ENCODE data around the gene IRF7. TPM values are rescaled to one million over a fixed set of nuclear protein-coding genes. Genes with fewer than 3 reads are reported as not detected.

The IRF7 gene
- total and polyA plus RNA-seq, 2 experiments from 2014 or later = 12.3 to 17.3 TPM

DNA sequence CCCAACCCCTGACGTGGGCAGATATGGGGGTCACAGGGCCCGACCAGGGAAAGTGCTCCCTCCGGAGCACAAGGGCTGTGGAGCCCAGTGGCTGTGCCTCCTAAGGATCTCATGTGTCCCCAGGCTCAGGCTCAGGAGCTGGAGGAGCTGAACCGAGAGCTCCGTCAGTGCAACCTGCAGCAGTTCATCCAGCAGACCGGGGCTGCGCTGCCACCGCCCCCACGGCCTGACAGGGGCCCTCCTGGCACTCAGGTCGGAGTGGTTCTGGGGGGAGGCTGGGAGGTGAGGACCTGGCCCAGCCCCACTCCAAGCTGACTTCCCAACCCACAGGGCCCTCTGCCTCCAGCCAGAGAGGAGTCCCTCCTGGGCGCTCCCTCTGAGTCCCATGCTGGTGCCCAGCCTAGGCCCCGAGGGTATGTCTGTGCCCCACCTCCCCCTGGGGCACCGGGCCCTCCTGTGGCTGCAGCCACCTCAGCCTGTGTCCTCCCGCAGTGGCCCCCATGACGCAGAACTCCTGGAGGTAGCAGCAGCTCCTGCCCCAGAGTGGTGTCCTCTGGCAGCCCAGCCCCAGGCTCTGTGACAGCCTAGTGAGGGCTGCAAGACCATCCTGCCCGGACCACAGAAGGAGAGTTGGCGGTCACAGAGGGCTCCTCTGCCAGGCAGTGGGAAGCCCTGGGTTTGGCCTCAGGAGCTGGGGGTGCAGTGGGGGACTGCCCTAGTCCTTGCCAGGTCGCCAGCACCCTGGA lies 52.5 kb downstream of the IRF7 start:
- Mint-ChIP-seq H3K4me1 (peaks cover 9% of the 10 kb centered on the region), H3K9me3 (no peaks in the 10 kb centered on the region; the same call in 2 of the 3 replicates), H3K36me3 (ENCODE audit: low read depth) (no peaks in the 10 kb centered on the region; the same call in 2 of the 3 replicates), H3K4me3 (no peak overlapping the region), H3K27ac (no peak overlapping the region), H3K27me3 (ENCODE audit: insufficient read depth, low read depth, poor library complexity) (peaks cover 19% of the 10 kb centered on the region)
- ATAC-seq (no peak), DNase-seq (ENCODE audit: low spot score) (no peak)
- no peaks in the 10 kb centered on the region for H3K27me3 ChIP-seq (ENCODE audit: insufficient read depth)
- no peaks in the 10 kb centered on the region for H3K36me3 ChIP-seq (ENCODE audit: insufficient read depth)
- H3F3A ChIP-seq (replicated peaks; ENCODE audit: low read depth) = peaks cover 8% of the 10 kb centered on the region
- H3K4me3 ChIP-seq = no peak overlapping the region
- H3K9me2 ChIP-seq (ENCODE audit: insufficient read depth) = no peaks in the 10 kb centered on the region
- H3K4me2 ChIP-seq = no peak overlapping the region
- H3K79me2 ChIP-seq (replicated peaks; ENCODE audit: insufficient read depth) = 0 out of 2 replicates have a peak, but pooled peaks cover 7% of the 10 kb centered on the region
- peaks cover 12% of the 10 kb centered on the region for H4K20me1 ChIP-seq (replicated peaks; ENCODE audit: insufficient read depth)
- peaks cover 13% of the 10 kb centered on the region for H3K4me1 ChIP-seq (ENCODE audit: insufficient read depth)
- no peak overlapping the region for H3K27ac ChIP-seq (ENCODE audit: low read depth)
- TF ChIP-seq ZNF331 (CRISPR knock-in tag; IDR thresholded peaks at IDR 0.05; ENCODE audit: low read depth) (no peak), JUNB (IDR thresholded peaks at IDR 0.05; ENCODE audit: unreplicated experiment) (no peak), STAT1 (IDR thresholded peaks at IDR 0.05; ENCODE audit: unreplicated experiment) (no peak), NANOG (IDR thresholded peaks at IDR 0.05; ENCODE audit: borderline replicate concordance) (no peak)
- TF ChIP-seq, protein P1, sequence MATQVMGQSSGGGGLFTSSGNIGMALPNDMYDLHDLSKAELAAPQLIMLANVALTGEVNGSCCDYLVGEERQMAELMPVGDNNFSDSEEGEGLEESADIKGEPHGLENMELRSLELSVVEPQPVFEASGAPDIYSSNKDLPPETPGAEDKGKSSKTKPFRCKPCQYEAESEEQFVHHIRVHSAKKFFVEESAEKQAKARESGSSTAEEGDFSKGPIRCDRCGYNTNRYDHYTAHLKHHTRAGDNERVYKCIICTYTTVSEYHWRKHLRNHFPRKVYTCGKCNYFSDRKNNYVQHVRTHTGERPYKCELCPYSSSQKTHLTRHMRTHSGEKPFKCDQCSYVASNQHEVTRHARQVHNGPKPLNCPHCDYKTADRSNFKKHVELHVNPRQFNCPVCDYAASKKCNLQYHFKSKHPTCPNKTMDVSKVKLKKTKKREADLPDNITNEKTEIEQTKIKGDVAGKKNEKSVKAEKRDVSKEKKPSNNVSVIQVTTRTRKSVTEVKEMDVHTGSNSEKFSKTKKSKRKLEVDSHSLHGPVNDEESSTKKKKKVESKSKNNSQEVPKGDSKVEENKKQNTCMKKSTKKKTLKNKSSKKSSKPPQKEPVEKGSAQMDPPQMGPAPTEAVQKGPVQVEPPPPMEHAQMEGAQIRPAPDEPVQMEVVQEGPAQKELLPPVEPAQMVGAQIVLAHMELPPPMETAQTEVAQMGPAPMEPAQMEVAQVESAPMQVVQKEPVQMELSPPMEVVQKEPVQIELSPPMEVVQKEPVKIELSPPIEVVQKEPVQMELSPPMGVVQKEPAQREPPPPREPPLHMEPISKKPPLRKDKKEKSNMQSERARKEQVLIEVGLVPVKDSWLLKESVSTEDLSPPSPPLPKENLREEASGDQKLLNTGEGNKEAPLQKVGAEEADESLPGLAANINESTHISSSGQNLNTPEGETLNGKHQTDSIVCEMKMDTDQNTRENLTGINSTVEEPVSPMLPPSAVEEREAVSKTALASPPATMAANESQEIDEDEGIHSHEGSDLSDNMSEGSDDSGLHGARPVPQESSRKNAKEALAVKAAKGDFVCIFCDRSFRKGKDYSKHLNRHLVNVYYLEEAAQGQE (IDR thresholded peaks at IDR 0.05; ENCODE audit: unreplicated experiment) = no peak
- H2AFZ ChIP-seq = no peak overlapping the region

MicroRNA genes within 50 kb of the gene (microRNA counts, 767-probe panel; counts per million panel counts)
- not detected for microRNA hsa-miR-210

Small RNAs within 50 kb of the gene (microRNA-seq; reads per million reads assigned to microRNA genes)
- 69.5 reads per million, percentile 60 among the genes with 10 or more reads in this experiment for gene MIR210

Small RNAs within 50 kb of the gene (small RNA-seq; reads per million reads assigned to genes)
- gene MIR210 (ENCODE audit: low replicate concordance) = 4.9 reads per million, percentile 93 among the genes with 10 or more reads in this experiment

Other genes starting within 250 kb of the IRF7 start
- gene B4GALNT4, start 246.5 kb downstream of the IRF7 start, total RNA-seq (2014; rRNA removed; shearing (Covaris generic)) = 55.2 and 92.6 TPM in 2 replicates
- 49.9 and 53.5 TPM in 2 replicates for gene B4GALNT4, start 246.5 kb downstream of the IRF7 start, polyA plus RNA-seq (2016; fragmentation: Nextera tagmentation; extraction: Ambion mirVana)
- 18.7 and 23.0 TPM in 2 replicates for gene PKP3, start 221.7 kb downstream of the IRF7 start, total RNA-seq (2014; rRNA removed; shearing (Covaris generic))
- 6.1 and 7.2 TPM in 2 replicates for gene PKP3, start 221.7 kb downstream of the IRF7 start, polyA plus RNA-seq (2016; fragmentation: Nextera tagmentation; extraction: Ambion mirVana)
- 59.1 and 63.0 TPM in 2 replicates for gene SIGIRR, start 201.0 kb downstream of the IRF7 start, total RNA-seq (2014; rRNA removed; shearing (Covaris generic))
- 72.2 and 96.2 TPM in 2 replicates for gene SIGIRR, start 201.0 kb downstream of the IRF7 start, polyA plus RNA-seq (2016; fragmentation: Nextera tagmentation; extraction: Ambion mirVana)
- 6.5 and 10.2 TPM in 2 replicates for gene ANO9, start 173.9 kb downstream of the IRF7 start, total RNA-seq (2014; rRNA removed; shearing (Covaris generic))
- 7.5 and 9.0 TPM in 2 replicates for gene ANO9, start 173.9 kb downstream of the IRF7 start, polyA plus RNA-seq (2016; fragmentation: Nextera tagmentation; extraction: Ambion mirVana)
- 46.6 and 145 TPM in 2 replicates for gene PTDSS2, start 165.7 kb downstream of the IRF7 start, total RNA-seq (2014; rRNA removed; shearing (Covaris generic))
- 22.7 and 23.8 TPM in 2 replicates for gene PTDSS2, start 165.7 kb downstream of the IRF7 start, polyA plus RNA-seq (2016; fragmentation: Nextera tagmentation; extraction: Ambion mirVana)
- 50.4 and 56.3 TPM in 2 replicates for gene RNH1, start 108.7 kb downstream of the IRF7 start, total RNA-seq (2014; rRNA removed; shearing (Covaris generic))
- gene RNH1, start 108.7 kb downstream of the IRF7 start, polyA plus RNA-seq (2016; fragmentation: Nextera tagmentation; extraction: Ambion mirVana) = 32.3 and 33.3 TPM in 2 replicates
- gene HRAS, start 80.4 kb downstream of the IRF7 start, total RNA-seq (2014; rRNA removed; shearing (Covaris generic)) = 28.7 and 37.9 TPM in 2 replicates
- gene HRAS, start 80.4 kb downstream of the IRF7 start, polyA plus RNA-seq (2016; fragmentation: Nextera tagmentation; extraction: Ambion mirVana) = 46.3 and 48.7 TPM in 2 replicates
- gene LRRC56, start 78.4 kb downstream of the IRF7 start, total RNA-seq (2014; rRNA removed; shearing (Covaris generic)) = 0.54 and 0.87 TPM in 2 replicates
- gene LRRC56, start 78.4 kb downstream of the IRF7 start, polyA plus RNA-seq (2016; fragmentation: Nextera tagmentation; extraction: Ambion mirVana) = 0.52 and 0.73 TPM in 2 replicates
- gene LMNTD2, start 55.2 kb downstream of the IRF7 start, total RNA-seq (2014; rRNA removed; shearing (Covaris generic)) = 1.3 and 1.8 TPM in 2 replicates
- gene LMNTD2, start 55.2 kb downstream of the IRF7 start, polyA plus RNA-seq (2016; fragmentation: Nextera tagmentation; extraction: Ambion mirVana) = 1.9 and 2.1 TPM in 2 replicates
- 59.1 and 64.8 TPM in 2 replicates for gene RASSF7, start 55.0 kb downstream of the IRF7 start, total RNA-seq (2014; rRNA removed; shearing (Covaris generic))
- gene RASSF7, start 55.0 kb downstream of the IRF7 start, polyA plus RNA-seq (2016; fragmentation: Nextera tagmentation; extraction: Ambion mirVana) = 37.6 and 39.6 TPM in 2 replicates
- gene PHRF1, start 39.5 kb downstream of the IRF7 start, total RNA-seq (2014; rRNA removed; shearing (Covaris generic)) = 33.9 and 45.9 TPM in 2 replicates
- gene PHRF1, start 39.5 kb downstream of the IRF7 start, polyA plus RNA-seq (2016; fragmentation: Nextera tagmentation; extraction: Ambion mirVana) = 11.0 and 11.6 TPM in 2 replicates
- gene CDHR5, start 9.0 kb upstream of the IRF7 start, total RNA-seq (2014; rRNA removed; shearing (Covaris generic)) = not detected in 2 replicates
- not detected in 2 replicates for gene CDHR5, start 9.0 kb upstream of the IRF7 start, polyA plus RNA-seq (2016; fragmentation: Nextera tagmentation; extraction: Ambion mirVana)
- not detected in 2 replicates for gene SCT, start 11.2 kb upstream of the IRF7 start, total RNA-seq (2014; rRNA removed; shearing (Covaris generic))
- 2.6 and 3.8 TPM in 2 replicates for gene SCT, start 11.2 kb upstream of the IRF7 start, polyA plus RNA-seq (2016; fragmentation: Nextera tagmentation; extraction: Ambion mirVana)
- 0.27 and 1.0 TPM in 2 replicates for gene DRD4, start 21.3 kb upstream of the IRF7 start, total RNA-seq (2014; rRNA removed; shearing (Covaris generic))
- 1.3 and 1.8 TPM in 2 replicates for gene DRD4, start 21.3 kb upstream of the IRF7 start, polyA plus RNA-seq (2016; fragmentation: Nextera tagmentation; extraction: Ambion mirVana)
- gene DEAF1, start 79.3 kb upstream of the IRF7 start, total RNA-seq (2014; rRNA removed; shearing (Covaris generic)) = 33.5 and 42.6 TPM in 2 replicates
- 47.8 and 49.3 TPM in 2 replicates for gene DEAF1, start 79.3 kb upstream of the IRF7 start, polyA plus RNA-seq (2016; fragmentation: Nextera tagmentation; extraction: Ambion mirVana)
- 12.8 and 13.1 TPM in 2 replicates for gene TMEM80, start 79.9 kb upstream of the IRF7 start, total RNA-seq (2014; rRNA removed; shearing (Covaris generic))
- gene TMEM80, start 79.9 kb upstream of the IRF7 start, polyA plus RNA-seq (2016; fragmentation: Nextera tagmentation; extraction: Ambion mirVana) = 25.1 and 25.4 TPM in 2 replicates
- gene EPS8L2, start 90.3 kb upstream of the IRF7 start, total RNA-seq (2014; rRNA removed; shearing (Covaris generic)) = 34.1 and 38.7 TPM in 2 replicates
- 56.5 and 59.4 TPM in 2 replicates for gene EPS8L2, start 90.3 kb upstream of the IRF7 start, polyA plus RNA-seq (2016; fragmentation: Nextera tagmentation; extraction: Ambion mirVana)
- gene TALDO1, start 131.5 kb upstream of the IRF7 start, total RNA-seq (2014; rRNA removed; shearing (Covaris generic)) = 339 and 353 TPM in 2 replicates
- 402 and 411 TPM in 2 replicates for gene TALDO1, start 131.5 kb upstream of the IRF7 start, polyA plus RNA-seq (2016; fragmentation: Nextera tagmentation; extraction: Ambion mirVana)
- 28.0 and 51.0 TPM in 2 replicates for gene GATD1, start 161.5 kb upstream of the IRF7 start, total RNA-seq (2014; rRNA removed; shearing (Covaris generic))
- gene GATD1, start 161.5 kb upstream of the IRF7 start, polyA plus RNA-seq (2016; fragmentation: Nextera tagmentation; extraction: Ambion mirVana) = 39.3 and 44.9 TPM in 2 replicates
- gene CEND1, start 174.1 kb upstream of the IRF7 start, total RNA-seq (2014; rRNA removed; shearing (Covaris generic)) = 3.1 and 5.5 TPM in 2 replicates
- 4.8 and 5.7 TPM in 2 replicates for gene CEND1, start 174.1 kb upstream of the IRF7 start, polyA plus RNA-seq (2016; fragmentation: Nextera tagmentation; extraction: Ambion mirVana)
- gene SLC25A22, start 182.3 kb upstream of the IRF7 start, total RNA-seq (2014; rRNA removed; shearing (Covaris generic)) = 41.2 and 46.4 TPM in 2 replicates
- gene SLC25A22, start 182.3 kb upstream of the IRF7 start, polyA plus RNA-seq (2016; fragmentation: Nextera tagmentation; extraction: Ambion mirVana) = 20.2 and 21.0 TPM in 2 replicates
- gene PIDD1, start 189.3 kb upstream of the IRF7 start, total RNA-seq (2014; rRNA removed; shearing (Covaris generic)) = 26.0 and 37.6 TPM in 2 replicates
- 22.7 and 25.6 TPM in 2 replicates for gene PIDD1, start 189.3 kb upstream of the IRF7 start, polyA plus RNA-seq (2016; fragmentation: Nextera tagmentation; extraction: Ambion mirVana)
- 428 and 518 TPM in 2 replicates for gene RPLP2, start 194.0 kb upstream of the IRF7 start, total RNA-seq (2014; rRNA removed; shearing (Covaris generic))
- 1,782 and 2,023 TPM in 2 replicates for gene RPLP2, start 194.0 kb upstream of the IRF7 start, polyA plus RNA-seq (2016; fragmentation: Nextera tagmentation; extraction: Ambion mirVana)
- gene PNPLA2, start 203.0 kb upstream of the IRF7 start, total RNA-seq (2014; rRNA removed; shearing (Covaris generic)) = 33.4 and 45.6 TPM in 2 replicates
- 31.1 and 32.3 TPM in 2 replicates for gene PNPLA2, start 203.0 kb upstream of the IRF7 start, polyA plus RNA-seq (2016; fragmentation: Nextera tagmentation; extraction: Ambion mirVana)
- 58.0 and 64.1 TPM in 2 replicates for gene CRACR2B, start 212.0 kb upstream of the IRF7 start, total RNA-seq (2014; rRNA removed; shearing (Covaris generic))
- gene CRACR2B, start 212.0 kb upstream of the IRF7 start, polyA plus RNA-seq (2016; fragmentation: Nextera tagmentation; extraction: Ambion mirVana) = 55.9 and 59.4 TPM in 2 replicates
- 109 and 119 TPM in 2 replicates for gene CD151, start 217.0 kb upstream of the IRF7 start, total RNA-seq (2014; rRNA removed; shearing (Covaris generic))
- gene CD151, start 217.0 kb upstream of the IRF7 start, polyA plus RNA-seq (2016; fragmentation: Nextera tagmentation; extraction: Ambion mirVana) = 62.9 and 64.4 TPM in 2 replicates
- gene POLR2L, start 226.6 kb upstream of the IRF7 start, total RNA-seq (2014; rRNA removed; shearing (Covaris generic)) = 32.2 and 34.0 TPM in 2 replicates
- gene POLR2L, start 226.6 kb upstream of the IRF7 start, polyA plus RNA-seq (2016; fragmentation: Nextera tagmentation; extraction: Ambion mirVana) = 369 TPM in 2 replicates
- 145 and 150 TPM in 2 replicates for gene TSPAN4, start 226.9 kb upstream of the IRF7 start, total RNA-seq (2014; rRNA removed; shearing (Covaris generic))
- gene TSPAN4, start 226.9 kb upstream of the IRF7 start, polyA plus RNA-seq (2016; fragmentation: Nextera tagmentation; extraction: Ambion mirVana) = 76.8 and 88.4 TPM in 2 replicates